ENCODE results near the gene LRRC51. TPM values are rescaled to one million over a fixed set of nuclear protein-coding genes. Genes with fewer than 3 reads are reported as not detected.
"Not testable (repeated sequence)": the region's sequence is repeated elsewhere in the genome, so short reads cannot be mapped to it uniquely, and the experiment has no call there.

LRRC51 gene
- total and polyA plus RNA-seq, 3 donors from 2014 or later: 50.8 to 200 (median 84.6) TPM

DNA sequence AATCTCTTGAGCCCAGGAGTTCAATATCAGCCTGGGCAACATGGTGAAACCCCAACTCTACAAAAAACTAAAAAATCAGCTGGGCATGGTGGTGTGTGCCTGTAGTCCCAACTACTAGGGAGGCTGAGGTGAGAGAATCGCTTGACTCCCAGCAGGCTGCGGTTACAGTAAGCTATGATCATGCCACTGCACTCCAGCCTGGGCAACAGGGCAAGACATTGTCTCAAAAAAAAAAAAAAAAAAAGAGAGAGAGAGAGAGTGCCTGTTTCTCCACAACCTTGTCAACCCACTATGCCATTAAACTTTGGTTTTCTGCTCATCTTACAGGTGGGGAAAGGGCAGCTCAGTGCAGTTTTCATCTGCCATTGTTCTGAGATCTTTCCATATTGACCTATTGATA, 60.0 kb downstream of the LRRC51 start:
- intact Hi-C loops (cut with DNase I; ENCODE audit: low total_unique reads): no loop called here
- no peak for DNase-seq
- Histone ChIP-seq H3K27ac (no peak overlapping the region), H3K36me3 (ENCODE audit: low read depth, missing control alignments) (no peaks in the 10 kb centered on the region), H3K4me3 (no peak overlapping the region), H3K4me1 (no peaks in the 10 kb centered on the region), H3K9me3 (no peaks in the 10 kb centered on the region), H3K27me3 (no peaks in the 10 kb centered on the region)
- WGBS, 2 donors: 97 to 100% methylated on average over 2 of the region's 2 CpGs
- TF ChIP-seq, protein P1, sequence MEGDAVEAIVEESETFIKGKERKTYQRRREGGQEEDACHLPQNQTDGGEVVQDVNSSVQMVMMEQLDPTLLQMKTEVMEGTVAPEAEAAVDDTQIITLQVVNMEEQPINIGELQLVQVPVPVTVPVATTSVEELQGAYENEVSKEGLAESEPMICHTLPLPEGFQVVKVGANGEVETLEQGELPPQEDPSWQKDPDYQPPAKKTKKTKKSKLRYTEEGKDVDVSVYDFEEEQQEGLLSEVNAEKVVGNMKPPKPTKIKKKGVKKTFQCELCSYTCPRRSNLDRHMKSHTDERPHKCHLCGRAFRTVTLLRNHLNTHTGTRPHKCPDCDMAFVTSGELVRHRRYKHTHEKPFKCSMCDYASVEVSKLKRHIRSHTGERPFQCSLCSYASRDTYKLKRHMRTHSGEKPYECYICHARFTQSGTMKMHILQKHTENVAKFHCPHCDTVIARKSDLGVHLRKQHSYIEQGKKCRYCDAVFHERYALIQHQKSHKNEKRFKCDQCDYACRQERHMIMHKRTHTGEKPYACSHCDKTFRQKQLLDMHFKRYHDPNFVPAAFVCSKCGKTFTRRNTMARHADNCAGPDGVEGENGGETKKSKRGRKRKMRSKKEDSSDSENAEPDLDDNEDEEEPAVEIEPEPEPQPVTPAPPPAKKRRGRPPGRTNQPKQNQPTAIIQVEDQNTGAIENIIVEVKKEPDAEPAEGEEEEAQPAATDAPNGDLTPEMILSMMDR (IDR thresholded peaks at IDR 0.05): no peak
- no peak for TF ChIP-seq POLR2A (IDR thresholded peaks at IDR 0.05)

DNA sequence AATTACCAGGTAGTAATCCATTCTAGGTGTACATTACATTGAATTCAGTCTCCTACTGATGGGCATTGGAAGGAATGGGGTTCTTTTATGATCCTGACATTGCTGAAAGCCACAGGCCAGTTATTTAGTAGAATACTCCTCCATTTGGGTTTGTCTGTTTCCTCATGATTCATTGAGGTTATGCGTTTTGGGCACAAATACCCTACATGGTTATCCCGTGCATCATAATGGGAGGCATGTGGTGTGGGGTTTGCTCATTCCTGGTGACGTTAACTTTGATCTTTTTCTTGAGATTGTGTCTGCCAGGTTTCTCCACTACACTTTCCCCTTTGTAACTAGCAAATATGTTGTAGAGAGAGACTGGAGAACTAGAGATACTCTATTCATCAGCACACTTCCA, 60.4 kb downstream of the LRRC51 start:
- Histone ChIP-seq H3K36me3 (ENCODE audit: low read depth, missing control alignments) (no peaks in the 10 kb centered on the region), H3K4me3 (no peak overlapping the region), H3K27me3 (no peaks in the 10 kb centered on the region), H3K27ac (no peak overlapping the region), H3K9me3 (no peaks in the 10 kb centered on the region), H3K4me1 (no peaks in the 10 kb centered on the region)
- TF ChIP-seq, protein P1 (IDR thresholded peaks at IDR 0.05): no peak
- no peak for TF ChIP-seq POLR2A (IDR thresholded peaks at IDR 0.05)
- DNase-seq: no peak
- intact Hi-C loops (cut with DNase I; ENCODE audit: low total_unique reads): no loop called here
- 75 to 77% methylated on average over 3 of the region's 3 CpGs for WGBS, 2 donors

DNA sequence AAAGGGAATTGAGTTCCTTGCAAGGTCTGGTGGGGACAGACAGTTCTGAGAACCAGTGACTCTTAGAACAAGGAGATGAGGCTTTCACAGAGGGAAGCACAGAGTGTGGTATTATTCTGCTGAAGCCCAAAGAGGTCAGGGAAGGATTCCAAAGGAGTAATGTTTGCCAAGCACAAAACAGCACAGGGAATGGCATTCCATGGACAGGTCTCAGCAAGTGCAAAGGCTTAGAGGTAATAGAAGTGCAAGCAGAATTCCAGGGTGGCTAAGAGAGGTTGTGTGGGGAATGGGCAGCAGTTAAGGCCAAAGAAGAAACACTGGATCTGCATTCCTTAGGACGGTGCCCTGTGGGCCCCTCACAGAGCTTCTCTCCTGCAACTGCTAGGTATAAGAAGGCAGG, 61.4 kb downstream of the LRRC51 start:
- intact Hi-C loops (cut with DNase I; ENCODE audit: low total_unique reads); H3K9me3 ChIP-seq: not testable (repeated sequence)
- WGBS, 2 donors: 55 to 73% methylated on average over 1 of the region's 1 CpG

DNA sequence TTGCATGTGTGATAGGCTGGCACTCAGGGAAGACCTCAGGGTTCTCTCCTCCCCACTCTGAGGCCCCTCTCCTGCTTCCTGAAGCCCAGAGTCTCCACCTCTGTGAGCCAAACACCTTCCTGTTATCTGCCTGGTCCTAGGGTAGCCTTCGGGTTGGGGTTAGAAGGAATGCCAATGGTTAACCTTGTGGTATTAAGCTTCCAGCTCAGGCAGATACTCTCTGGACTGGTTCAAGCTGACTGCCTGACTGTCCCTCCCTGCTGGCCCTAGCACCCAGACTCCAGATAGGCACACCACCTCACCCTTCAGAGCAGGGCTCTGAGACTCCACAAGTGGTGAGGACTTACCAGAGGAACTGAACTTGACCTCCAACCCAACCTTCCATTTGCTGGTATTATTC, 61.9 kb downstream of the LRRC51 start:
- H3K4me1 ChIP-seq; H3K9me3 ChIP-seq; intact Hi-C loops (cut with DNase I; ENCODE audit: low total_unique reads); H3K27me3 ChIP-seq; H3K36me3 ChIP-seq (ENCODE audit: low read depth, missing control alignments); H3K4me3 ChIP-seq; DNase-seq; H3K27ac ChIP-seq: not testable (repeated sequence)
- 40% methylated on average over 1 of the region's 1 CpG; no CpG with 5 or more reads in 1 of the 2 donors for WGBS, 2 donors

More for the DNA sequence above, 61.4 kb downstream of the LRRC51 start:
- H3K4me1 ChIP-seq; H3K27me3 ChIP-seq; H3K27ac ChIP-seq; H3K36me3 ChIP-seq (ENCODE audit: low read depth, missing control alignments); DNase-seq; H3K4me3 ChIP-seq: not testable (repeated sequence)

DNA sequence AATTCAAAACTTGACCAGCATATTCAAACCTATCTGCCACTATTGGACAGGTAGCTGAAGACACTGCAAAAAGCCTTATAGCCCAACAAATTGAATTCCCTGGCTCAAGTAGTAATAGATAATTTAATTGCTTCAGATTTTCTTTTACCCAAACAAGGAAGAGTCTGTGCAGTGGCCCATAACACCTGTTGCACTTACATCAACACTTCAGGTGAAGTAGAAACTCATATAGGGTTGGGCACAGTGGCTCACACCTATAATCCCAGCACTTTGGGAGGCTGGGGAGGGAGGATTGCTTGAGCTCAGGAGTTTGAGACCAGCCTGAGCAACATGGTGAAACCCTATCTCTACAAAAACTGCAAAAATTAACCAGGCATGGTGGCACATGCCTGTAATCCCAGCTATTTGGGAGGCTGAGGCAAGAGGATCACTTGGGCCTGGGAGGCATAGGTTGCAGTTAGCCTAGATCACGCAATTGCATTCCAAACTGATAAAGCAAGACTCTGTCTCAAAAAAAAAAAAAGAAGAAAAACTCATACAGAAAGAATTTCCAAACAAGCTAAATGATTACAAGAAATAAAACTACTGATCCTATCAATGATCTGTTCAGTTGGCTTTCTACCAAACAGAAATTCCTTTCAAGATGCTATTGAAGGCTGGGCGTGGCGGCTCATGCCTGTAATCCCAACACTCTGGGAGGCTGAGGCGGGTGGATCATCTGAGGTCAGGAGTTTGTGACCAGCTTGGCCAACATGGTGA, 64.3 kb downstream of the LRRC51 start:
- WGBS, 2 donors: 94 to 95% methylated on average over 4 of the region's 4 CpGs
- H3K36me3 ChIP-seq (ENCODE audit: low read depth, missing control alignments): no peaks in the 10 kb centered on the region
- H3K27me3 ChIP-seq: no peaks in the 10 kb centered on the region
- DNase-seq: no peak
- H3K27ac ChIP-seq: no peak overlapping the region
- no peak overlapping the region for H3K4me3 ChIP-seq
- no peak for TF ChIP-seq POLR2A (IDR thresholded peaks at IDR 0.05)
- TF ChIP-seq, protein P1 (IDR thresholded peaks at IDR 0.05): no peak
- no peaks in the 10 kb centered on the region for H3K9me3 ChIP-seq
- no peaks in the 10 kb centered on the region for H3K4me1 ChIP-seq
- intact Hi-C loops (cut with DNase I; ENCODE audit: low total_unique reads): no loop called here

Small RNA genes within 50 kb of the gene (microRNA-seq; reads per million reads assigned to microRNA genes)
- gene MIR3165 (ENCODE audit: borderline number of aligned reads in 2 of 2, borderline replicate concordance in 1 of 2): 0 reads per million in 2 donors

Small RNA genes within 50 kb of the gene (small RNA-seq; reads per million reads assigned to genes)
- gene MIR3165 (0 reads per million in 2 donors), gene RNU6-72P (0 reads per million in 2 donors)

Other genes starting within 250 kb of the LRRC51 start
- not detected for gene DEFB108B, start 247.7 kb upstream of the LRRC51 start, total RNA-seq
- gene DEFB108B, start 247.7 kb upstream of the LRRC51 start, polyA plus RNA-seq (ENCODE audit: insufficient read depth, low read depth, low replicate concordance): not detected
- not detected for gene DEFB131B, start 202.4 kb upstream of the LRRC51 start, total RNA-seq
- not detected for gene DEFB131B, start 202.4 kb upstream of the LRRC51 start, polyA plus RNA-seq (ENCODE audit: insufficient read depth, low read depth, low replicate concordance)
- 10 to 100 TPM in 1 of 2 donors, 1 to 10 TPM in 1; 9.0 to 14.5 TPM for gene XNDC1N, start 152.3 kb upstream of the LRRC51 start, total RNA-seq
- 5.0 TPM for gene XNDC1N, start 152.3 kb upstream of the LRRC51 start, polyA plus RNA-seq (ENCODE audit: insufficient read depth, low read depth, low replicate concordance)
- gene RNF121, start 151.8 kb upstream of the LRRC51 start, total RNA-seq: 10 to 100 TPM; 51.7 to 72.5 TPM
- gene RNF121, start 151.8 kb upstream of the LRRC51 start, polyA plus RNA-seq (ENCODE audit: insufficient read depth, low read depth, low replicate concordance): 54.4 TPM
- gene IL18BP, start 81.9 kb upstream of the LRRC51 start, total RNA-seq: 10 to 100 TPM; 13.5 to 16.8 TPM
- 11.7 TPM for gene IL18BP, start 81.9 kb upstream of the LRRC51 start, polyA plus RNA-seq (ENCODE audit: insufficient read depth, low read depth, low replicate concordance)
- gene NUMA1, start 308 bp upstream of the LRRC51 start, total RNA-seq: 100 to 1,000 TPM; 452 to 470 TPM
- gene NUMA1, start 308 bp upstream of the LRRC51 start, polyA plus RNA-seq (ENCODE audit: insufficient read depth, low read depth, low replicate concordance): 186 TPM
- 100 to 1,000 TPM in 1 of 2 donors, 10 to 100 TPM in 1; 89.0 to 107 TPM for gene LAMTOR1, start 22.4 kb downstream of the LRRC51 start, total RNA-seq
- gene LAMTOR1, start 22.4 kb downstream of the LRRC51 start, polyA plus RNA-seq (ENCODE audit: insufficient read depth, low read depth, low replicate concordance): 86.9 TPM
- gene TOMT, start 25.1 kb downstream of the LRRC51 start, total RNA-seq: under 1 TPM in 1 of 2 donors, not detected in 1; 0.43 TPM
- not detected for gene TOMT, start 25.1 kb downstream of the LRRC51 start, polyA plus RNA-seq (ENCODE audit: insufficient read depth, low read depth, low replicate concordance)
- 10 to 100 TPM; 61.9 to 66.1 TPM for gene ANAPC15, start 31.8 kb downstream of the LRRC51 start, total RNA-seq
- gene ANAPC15, start 31.8 kb downstream of the LRRC51 start, polyA plus RNA-seq (ENCODE audit: insufficient read depth, low read depth, low replicate concordance): 103 TPM
- under 1 TPM in 1 of 2 donors, not detected in 1; 0.55 TPM for gene FOLR3, start 54.9 kb downstream of the LRRC51 start, total RNA-seq
- gene FOLR3, start 54.9 kb downstream of the LRRC51 start, polyA plus RNA-seq (ENCODE audit: insufficient read depth, low read depth, low replicate concordance): 0.79 TPM
- 1 to 10 TPM in 1 of 2 donors, not detected in 1; 1.2 TPM for gene FOLR1, start 111.3 kb downstream of the LRRC51 start, total RNA-seq
- gene FOLR1, start 111.3 kb downstream of the LRRC51 start, polyA plus RNA-seq (ENCODE audit: insufficient read depth, low read depth, low replicate concordance): 3.7 TPM
- gene FOLR2, start 135.9 kb downstream of the LRRC51 start, total RNA-seq: 1 to 10 TPM; 1.3 to 8.7 TPM
- gene FOLR2, start 135.9 kb downstream of the LRRC51 start, polyA plus RNA-seq (ENCODE audit: insufficient read depth, low read depth, low replicate concordance): 37.3 TPM
- gene INPPL1, start 143.9 kb downstream of the LRRC51 start, total RNA-seq: 100 to 1,000 TPM; 120 to 132 TPM
- gene INPPL1, start 143.9 kb downstream of the LRRC51 start, polyA plus RNA-seq (ENCODE audit: insufficient read depth, low read depth, low replicate concordance): 48.1 TPM
- gene PHOX2A, start 163.3 kb downstream of the LRRC51 start, total RNA-seq: 1 to 10 TPM; 1.3 to 2.0 TPM
- gene PHOX2A, start 163.3 kb downstream of the LRRC51 start, polyA plus RNA-seq (ENCODE audit: insufficient read depth, low read depth, low replicate concordance): 1.6 TPM

Measured in testis (tissue), 3 donors.